GM12892 (cell line): ENCODE results near the gene GPHA2.

Source experiments
- POLR2A ChIP-seq: IDR thresholded peaks from 2 replicates; pipeline ENCODE4 v1.6.1; 2011; ENCODE audit warnings: low read depth, low read length, control low read depth
- POLR2AphosphoS5 ChIP-seq: IDR thresholded peaks from 2 replicates; pipeline ENCODE4 v1.6.1; 2011; ENCODE audit warnings: low read depth, low read length, control low read depth
- TAF1 ChIP-seq: IDR thresholded peaks from 2 replicates; pipeline ENCODE4 v1.6.1; 2011; ENCODE audit warnings: low read depth, mild to moderate bottlenecking, control low read depth, low read length, borderline replicate concordance

- TF ChIP-seq POLR2A (no peak), TAF1 (no peak), POLR2AphosphoS5 (no peak)
These were observed 26.9 kb downstream of the GPHA2 start for GRCh38 chr11:64908766-64909165.
